Ammon's horn (tissue), 1 donor: ENCODE measurements around the gene CYP4V2.

ENCODE experiments used
- DNase-seq: peaks from one replicate; pipeline ENCODE4 v3.0.0-alpha.2; 2016; ENCODE audit warnings: low spot score

Gene CYP4V2

GRCh38 chr4:186189656-186190055 is 1.7 kb upstream of the CYP4V2 start:
- no peak for DNase-seq

GRCh38 chr4:186190581-186191199 is 677 bp upstream of the CYP4V2 start:
- DNase-seq: peak; percentile 57

- DNase-seq: peak; percentile 59
These were observed 772 bp downstream of the CYP4V2 start for GRCh38 chr4:186192066-186192612.

GRCh38 chr4:186193851-186194250 is 2.5 kb downstream of the CYP4V2 start:
- DNase-seq: no peak

- no peak for DNase-seq
These were observed 4.7 kb downstream of the CYP4V2 start for GRCh38 chr4:186196063-186196462.

- no peak for DNase-seq
These were observed 9.1 kb downstream of the CYP4V2 start for GRCh38 chr4:186200516-186200915.

- no peak for DNase-seq
These were observed 9.6 kb downstream of the CYP4V2 start for GRCh38 chr4:186201010-186201409.

- DNase-seq: no peak
These were observed 10.3 kb downstream of the CYP4V2 start for GRCh38 chr4:186201535-186202230.

GRCh38 chr4:186202490-186203140 is 11.2 kb downstream of the CYP4V2 start:
- DNase-seq: no peak

- DNase-seq: no peak
These were observed 12.0 kb downstream of the CYP4V2 start for GRCh38 chr4:186203406-186203805.

- DNase-seq: peak; percentile 69
These were observed 12.8 kb downstream of the CYP4V2 start for GRCh38 chr4:186204103-186204559.

GRCh38 chr4:186204686-186205085 is 13.3 kb downstream of the CYP4V2 start:
- DNase-seq: no peak

GRCh38 chr4:186205156-186205555 is 13.8 kb downstream of the CYP4V2 start:
- no peak for DNase-seq

GRCh38 chr4:186216465-186217024 is 25.2 kb downstream of the CYP4V2 start:
- no peak for DNase-seq

GRCh38 chr4:186217733-186218293 is 26.4 kb downstream of the CYP4V2 start:
- DNase-seq: no peak

- DNase-seq: no peak
These were observed 30.3 kb downstream of the CYP4V2 start for GRCh38 chr4:186221624-186222023.

GRCh38 chr4:186225848-186226247 is 34.5 kb downstream of the CYP4V2 start:
- DNase-seq: no peak

GRCh38 chr4:186226521-186227189 is 35.3 kb downstream of the CYP4V2 start:
- DNase-seq: no peak

GRCh38 chr4:186227221-186227620 is 35.9 kb downstream of the CYP4V2 start, which contains the start of gene KLKB1:
TSS of gene KLKB1 (plus strand) at chr4:186227507. CDS start at chr4:186228196, 689 bp downstream.
- no peak for DNase-seq

- no peak for DNase-seq
These were observed 36.6 kb downstream of the CYP4V2 start for GRCh38 chr4:186227744-186228513.

- DNase-seq: no peak
These were observed 37.1 kb downstream of the CYP4V2 start for GRCh38 chr4:186228514-186228894.
